Endodermal cell (in vitro differentiated cells): ENCODE measurements around the gene EDDM13. TPM values are rescaled to one million over a fixed set of nuclear protein-coding genes. Genes with fewer than 3 reads are reported as not detected.
"Not testable (repeated sequence)": the region's sequence is repeated elsewhere in the genome, so short reads cannot be mapped to it uniquely, and the experiment has no call there.

ENCODE experiments used
- DNase-seq: peaks from one replicate; pipeline ENCODE4 v3.0.0-alpha.2; 2017
- H3K27ac ChIP-seq: 2 replicates; pipeline ENCODE4 v1.5.1; 2013; ENCODE audit warnings: mild to moderate bottlenecking, low read depth, low read length, moderate library complexity
- H3K27me3 ChIP-seq: 2 replicates; pipeline ENCODE4 v1.6.1; 2013; ENCODE audit warnings: mild to moderate bottlenecking, low read length, moderate library complexity; ENCODE audit not compliant: insufficient read depth, control insufficient read depth, poor library complexity, severe bottlenecking
- H3K36me3 ChIP-seq: 2 replicates; pipeline ENCODE4 v1.7.0; 2013; ENCODE audit warnings: mild to moderate bottlenecking, low read length, moderate library complexity; ENCODE audit not compliant: control insufficient read depth, insufficient read depth
- H3K4me1 ChIP-seq: one replicate; pipeline ENCODE4 v1.7.0; 2013; ENCODE audit warnings: low read length; ENCODE audit not compliant: control insufficient read depth, insufficient read depth
- H3K4me3 ChIP-seq: 2 replicates; pipeline ENCODE4 v1.5.1; 2013; ENCODE audit warnings: mild to moderate bottlenecking, low read length, moderate library complexity
- H3K9ac ChIP-seq: 2 replicates; pipeline ENCODE4 v1.6.1; 2013; ENCODE audit warnings: mild to moderate bottlenecking, low read length, moderate library complexity; ENCODE audit not compliant: poor library complexity, severe bottlenecking; ENCODE audit errors: extremely low read depth
- H3K9me3 ChIP-seq: 2 replicates; pipeline ENCODE4 v1.6.1; 2013; ENCODE audit warnings: mild to moderate bottlenecking, low read length, moderate library complexity; ENCODE audit not compliant: control insufficient read depth
- H3K27ac Mint-ChIP-seq: 2 replicates; pipeline ENCODE4 v1.8.0; 2020; ENCODE audit warnings: mixed read lengths
- H3K27me3 Mint-ChIP-seq: 2 replicates; pipeline ENCODE4 v1.8.0; 2021; ENCODE audit warnings: mild to moderate bottlenecking, mixed read lengths; ENCODE audit not compliant: insufficient read depth
- H3K36me3 Mint-ChIP-seq: 2 replicates; pipeline ENCODE4 v1.8.0; 2020; ENCODE audit warnings: low read depth, mixed read lengths
- H3K4me1 Mint-ChIP-seq: 2 replicates; pipeline ENCODE4 v1.8.0; 2020; ENCODE audit warnings: mixed read lengths
- H3K4me3 Mint-ChIP-seq: 2 replicates; pipeline ENCODE4 v1.8.0; 2020; ENCODE audit warnings: mild to moderate bottlenecking, moderate library complexity, mixed read lengths
- H3K9me3 Mint-ChIP-seq: 2 replicates; pipeline ENCODE4 v1.8.0; 2020; ENCODE audit warnings: mild to moderate bottlenecking, mixed read lengths
- WGBS, 2 experiments: methylation state at CpG; one replicate each; pipeline versions ENCODE4 v1.1.5 to v1.1.7; 2013; ENCODE audit warnings: missing lambda C conversion rate in 2 of 2, mixed read lengths in 1 of 2; ENCODE audit not compliant: insufficient coverage in 1 of 2, insufficient read length in 1 of 2; 5-methylcytosine and 5-hydroxymethylcytosine counted together
- total RNA-seq, 2 donors: library from RNA; stranded (reverse); fragmentation: NEBNext Ultra II Directional in 1 of 2; extraction: Animal tissue kit (Norgen Biotek cat#: 25700) in 1 of 2; gene quantifications; 2 replicates in 1 of 2; 3 replicates in 1 of 2; pipeline ENCODE4 v1.2.1, GENCODE V29; 2021
- TF ChIP-seq, protein P1 (sequence below): fragments of 200-600 bp; sonication (generic); conservative IDR thresholded peaks from 2 replicates; pipeline ENCODE4 v1.5.0; 2021; ENCODE audit warnings: antibody characterized with exemption, mild to moderate bottlenecking

EDDM13 gene
- total RNA-seq, 2 donors from 2014 or later = not detected

GRCh38 chr19:56306016-56306415, 33.5 kb downstream of the EDDM13 start:
- Mint-ChIP-seq H3K27ac (no peak overlapping the region), H3K27me3 (no peaks in the 10 kb centered on the region), H3K36me3 (peaks cover 65% of the 10 kb centered on the region), H3K4me1 (no peaks in the 10 kb centered on the region), H3K4me3 (no peak overlapping the region), H3K9me3 (peaks cover 7% of the 10 kb centered on the region)
- 92 to 97% methylated on average over 5 to 7 of the region's 11 CpGs for WGBS, 2 experiments
- TF ChIP-seq, protein P1, sequence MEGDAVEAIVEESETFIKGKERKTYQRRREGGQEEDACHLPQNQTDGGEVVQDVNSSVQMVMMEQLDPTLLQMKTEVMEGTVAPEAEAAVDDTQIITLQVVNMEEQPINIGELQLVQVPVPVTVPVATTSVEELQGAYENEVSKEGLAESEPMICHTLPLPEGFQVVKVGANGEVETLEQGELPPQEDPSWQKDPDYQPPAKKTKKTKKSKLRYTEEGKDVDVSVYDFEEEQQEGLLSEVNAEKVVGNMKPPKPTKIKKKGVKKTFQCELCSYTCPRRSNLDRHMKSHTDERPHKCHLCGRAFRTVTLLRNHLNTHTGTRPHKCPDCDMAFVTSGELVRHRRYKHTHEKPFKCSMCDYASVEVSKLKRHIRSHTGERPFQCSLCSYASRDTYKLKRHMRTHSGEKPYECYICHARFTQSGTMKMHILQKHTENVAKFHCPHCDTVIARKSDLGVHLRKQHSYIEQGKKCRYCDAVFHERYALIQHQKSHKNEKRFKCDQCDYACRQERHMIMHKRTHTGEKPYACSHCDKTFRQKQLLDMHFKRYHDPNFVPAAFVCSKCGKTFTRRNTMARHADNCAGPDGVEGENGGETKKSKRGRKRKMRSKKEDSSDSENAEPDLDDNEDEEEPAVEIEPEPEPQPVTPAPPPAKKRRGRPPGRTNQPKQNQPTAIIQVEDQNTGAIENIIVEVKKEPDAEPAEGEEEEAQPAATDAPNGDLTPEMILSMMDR = no peak
- Histone ChIP-seq H3K9me3 (no peaks in the 10 kb centered on the region), H3K9ac (no peak overlapping the region), H3K4me3 (no peak overlapping the region), H3K36me3 (peaks cover 20% of the 10 kb centered on the region), H3K27ac (no peak overlapping the region), H3K4me1 (no peaks in the 10 kb centered on the region), H3K27me3 (no peaks in the 10 kb centered on the region)
- no peak for DNase-seq

- peaks cover 65% of the 10 kb centered on the region for H3K36me3 Mint-ChIP-seq
These were observed 34.5 kb downstream of the EDDM13 start for GRCh38 chr19:56307062-56307461.

DNA sequence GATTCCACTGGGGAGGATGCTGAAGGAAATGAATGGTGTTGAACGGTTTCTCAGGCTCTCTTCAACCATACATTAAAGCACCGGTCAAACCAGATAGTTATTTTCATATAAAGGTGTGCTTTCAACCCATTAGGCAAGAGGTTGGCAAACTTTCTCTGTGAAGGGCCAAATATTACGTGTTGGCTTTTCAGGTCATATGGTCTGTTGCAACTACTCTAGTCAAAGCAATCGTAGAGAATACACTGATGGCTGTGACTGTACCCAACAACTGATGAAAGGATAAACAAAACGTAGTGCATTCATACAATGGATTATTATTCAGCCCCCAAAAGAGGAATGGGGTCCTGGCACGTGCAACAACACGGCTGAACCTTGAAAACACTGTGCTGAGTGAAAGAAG, 36.2 kb downstream of the EDDM13 start:
- Histone ChIP-seq H3K9ac (no peak overlapping the region), H3K36me3 (peaks cover 29% of the 10 kb centered on the region), H3K9me3 (no peaks in the 10 kb centered on the region), H3K4me3 (no peak overlapping the region), H3K4me1 (no peaks in the 10 kb centered on the region), H3K27ac (no peak overlapping the region), H3K27me3 (no peaks in the 10 kb centered on the region)
- Mint-ChIP-seq H3K27ac (no peak overlapping the region), H3K4me3 (no peak overlapping the region), H3K9me3 (peaks cover 7% of the 10 kb centered on the region), H3K36me3 (peaks cover 64% of the 10 kb centered on the region), H3K4me1 (peaks cover 6% of the 10 kb centered on the region), H3K27me3 (no peaks in the 10 kb centered on the region)
- TF ChIP-seq, protein P1 = no peak
- DNase-seq = no peak
- 94 to 100% methylated on average over 5 to 7 of the region's 7 CpGs for WGBS, 2 experiments

More at GRCh38 chr19:56307062-56307461, 34.5 kb downstream of the EDDM13 start:
- H3K9me3 Mint-ChIP-seq, H3K9me3 ChIP-seq, DNase-seq, H3K4me3 Mint-ChIP-seq, H3K9ac ChIP-seq, H3K27ac Mint-ChIP-seq, H3K27ac ChIP-seq, H3K4me3 ChIP-seq, H3K27me3 ChIP-seq, H3K27me3 Mint-ChIP-seq, H3K4me1 Mint-ChIP-seq, H3K4me1 ChIP-seq: not testable (repeated sequence)
- 91 to 96% methylated on average over 4 to 6 of the region's 6 CpGs for WGBS, 2 experiments
- peaks cover 29% of the 10 kb centered on the region for H3K36me3 ChIP-seq
